GM23338 (cell line): ENCODE results near the gene SORBS1. TPM values are rescaled to one million over a fixed set of nuclear protein-coding genes. Genes with fewer than 3 reads are reported as not detected.

Experiments used
- ATAC-seq: fragments of 200-7000 bp; cut with Tn5 transposase; 3 replicates; pipeline ENCODE4 v1.9.1; 2020
- DNase-seq: peaks from one replicate; pipeline ENCODE4 v3.0.0-alpha.2; 2015; ENCODE audit warnings: low spot score
- H2AFZ ChIP-seq: fragments of 200-600 bp; sonication (generic); 2 replicates; pipeline ENCODE4 v1.8.0; 2016; ENCODE audit warnings: antibody characterized with exemption, mild to moderate bottlenecking, moderate library complexity
- H3F3A ChIP-seq: fragments of 200-600 bp; sonication (generic); replicated peaks from 2 replicates; pipeline ENCODE4 v1.8.0; 2017; ENCODE audit warnings: antibody characterized with exemption, mixed run types, low read depth
- H3K27ac ChIP-seq: fragments of 200-600 bp; sonication (generic); 2 replicates; pipeline ENCODE4 v1.6.1; 2016; ENCODE audit warnings: low read depth
- H3K27me3 ChIP-seq: fragments of 200-600 bp; sonication (generic); 2 replicates; pipeline ENCODE4 v1.8.0; 2016; ENCODE audit warnings: mild to moderate bottlenecking, mixed run types, moderate library complexity; ENCODE audit not compliant: insufficient read depth
- H3K36me3 ChIP-seq: fragments of 200-600 bp; sonication (generic); 2 replicates; pipeline ENCODE4 v1.8.0; 2016; ENCODE audit warnings: mild to moderate bottlenecking; ENCODE audit not compliant: insufficient read depth
- H3K4me1 ChIP-seq: fragments of 200-600 bp; sonication (generic); 2 replicates; pipeline ENCODE4 v1.8.0; 2016; ENCODE audit warnings: mild to moderate bottlenecking, moderate library complexity; ENCODE audit not compliant: insufficient read depth
- H3K4me2 ChIP-seq: fragments of 200-600 bp; sonication (generic); 2 replicates; pipeline ENCODE4 v1.7.1; 2017; ENCODE audit warnings: mixed run types
- H3K4me3 ChIP-seq: fragments of 200-600 bp; sonication (generic); 2 replicates; pipeline ENCODE4 v1.6.1; 2016; ENCODE audit warnings: mixed run types
- H3K79me2 ChIP-seq: fragments of 200-600 bp; sonication (generic); replicated peaks from 2 replicates; pipeline ENCODE4 v1.8.0; 2017; ENCODE audit warnings: mild to moderate bottlenecking; ENCODE audit not compliant: insufficient read depth
- H3K9me2 ChIP-seq: fragments of 200-600 bp; sonication (generic); 2 replicates; pipeline ENCODE4 v1.8.0; 2017; ENCODE audit not compliant: insufficient read depth
- H4K20me1 ChIP-seq: fragments of 200-600 bp; sonication (generic); replicated peaks from 2 replicates; pipeline ENCODE4 v1.8.0; 2017; ENCODE audit warnings: mild to moderate bottlenecking; ENCODE audit not compliant: insufficient read depth
- H3K27ac Mint-ChIP-seq: 2 replicates; pipeline ENCODE4 v1.8.0; 2020; ENCODE audit warnings: inconsistent platforms, mild to moderate bottlenecking, moderate library complexity, mixed read lengths
- H3K27me3 Mint-ChIP-seq: 3 replicates; pipeline ENCODE4 v1.8.0; 2022; ENCODE audit warnings: low read depth, mild to moderate bottlenecking, moderate library complexity, mixed read lengths, inconsistent platforms; ENCODE audit not compliant: insufficient read depth, poor library complexity
- H3K36me3 Mint-ChIP-seq: 3 replicates; pipeline ENCODE4 v1.8.0; 2021; ENCODE audit warnings: low read depth, mild to moderate bottlenecking, inconsistent platforms, moderate library complexity, mixed read lengths
- H3K4me1 Mint-ChIP-seq: 3 replicates; pipeline ENCODE4 v1.8.0; 2020; ENCODE audit warnings: mild to moderate bottlenecking, inconsistent platforms, mixed read lengths
- H3K4me3 Mint-ChIP-seq: 3 replicates; pipeline ENCODE4 v1.8.0; 2021; ENCODE audit warnings: moderate library complexity, mild to moderate bottlenecking, inconsistent platforms, mixed read lengths
- H3K9me3 Mint-ChIP-seq: 3 replicates; pipeline ENCODE4 v1.8.0; 2020; ENCODE audit warnings: moderate library complexity, mild to moderate bottlenecking, inconsistent platforms, mixed read lengths
- EZH2 ChIP-seq: fragments of 200-600 bp; sonication (generic); IDR thresholded peaks from one replicate; pipeline ENCODE4 v1.8.0; 2017; ENCODE audit warnings: antibody characterized with exemption, mild to moderate bottlenecking, low read depth; ENCODE audit not compliant: unreplicated experiment
- NANOG ChIP-seq: IDR thresholded peaks from 2 replicates; pipeline ENCODE4 v1.6.1; 2016; ENCODE audit warnings: antibody characterized with exemption, borderline replicate concordance
- ZNF114 ChIP-seq: fragments of 250-450 bp; sonication (Bioruptor Pico); IDR thresholded peaks from 2 replicates; pipeline ENCODE4 v1.5.0; 2020; ENCODE audit warnings: mild to moderate bottlenecking, moderate library complexity
- ZNF331 ChIP-seq: fragments of 250-450 bp; sonication (Bioruptor Pico); IDR thresholded peaks from 2 replicates; pipeline ENCODE4 v1.5.0; 2020; ENCODE audit warnings: low read depth, mild to moderate bottlenecking, moderate library complexity
- ZNF462 ChIP-seq: fragments of 250-450 bp; sonication (Bioruptor Pico); IDR thresholded peaks from 2 replicates; pipeline ENCODE4 v1.5.0; 2020; ENCODE audit warnings: mild to moderate bottlenecking, moderate library complexity
- polyA plus RNA-seq: library from polyadenylated mRNA; unstranded; fragments of >200 nt; fragmentation: Nextera tagmentation; extraction: Ambion mirVana; gene quantifications from 2 replicates; pipeline ENCODE4 v1.2.1, GENCODE V29; 2016
- total RNA-seq: library from RNA; depleted of rRNA; stranded (reverse); fragments of >200 nt; shearing (Covaris generic); gene quantifications from 2 replicates; pipeline ENCODE4 v1.2.3, GENCODE V29; 2014

Gene SORBS1
- total and polyA plus RNA-seq, 2 experiments from 2014 or later, result 47.7 to 51.5 TPM

- Histone ChIP-seq H3K79me2 (no peaks in the 10 kb centered on the region), H4K20me1 (no peaks in the 10 kb centered on the region), H3K27me3 (no peaks in the 10 kb centered on the region), H2AFZ (no peak overlapping the region), H3K36me3 (no peaks in the 10 kb centered on the region), H3K4me3 (no peak overlapping the region), H3K4me1 (no peaks in the 10 kb centered on the region), H3K9me2 (no peaks in the 10 kb centered on the region), H3F3A (no peaks in the 10 kb centered on the region), H3K4me2 (no peak overlapping the region), H3K27ac (no peak overlapping the region)
- DNase-seq, result no peak
- ATAC-seq, result no peak
- Mint-ChIP-seq H3K9me3 (no peaks in the 10 kb centered on the region; the same call in 2 of the 3 replicates), H3K4me3 (no peak overlapping the region), H3K27ac (no peak overlapping the region), H3K27me3 (peaks cover 5% of the 10 kb centered on the region), H3K36me3 (peaks cover 10% of the 10 kb centered on the region; the same call in 1 of the 3 replicates), H3K4me1 (peaks cover 2% of the 10 kb centered on the region; the same call in 1 of the 3 replicates)
- TF ChIP-seq ZNF114 (CRISPR knock-in tag) (no peak), ZNF331 (CRISPR knock-in tag) (no peak), EZH2 (no peak), NANOG (no peak), ZNF462 (CRISPR knock-in tag) (no peak)
These were observed 135.3 kb downstream of the SORBS1 start for GRCh38 chr10:95425592-95426465.
